ENCODE data around the gene SEMA5A.

The SEMA5A gene

GRCh38 chr5:9067154-9067553, 478.7 kb downstream of the SEMA5A start:
- H3K4me3 ChIP-seq (ENCODE audit: low read length): no peak overlapping the region
- H3K9ac ChIP-seq (ENCODE audit: low read depth, low read length): no peak overlapping the region
- H3K36me3 ChIP-seq (ENCODE audit: insufficient read depth, low read depth, low read length): peaks cover 7% of the 10 kb centered on the region; the same call in 1 of the 2 replicates
- H3K4me1 ChIP-seq (ENCODE audit: insufficient read depth, low read length): no peaks in the 10 kb centered on the region
- no peaks in the 10 kb centered on the region for H3K27me3 ChIP-seq (ENCODE audit: insufficient read depth, low read length)
- H3K9me3 ChIP-seq (ENCODE audit: insufficient read depth, low read depth, low read length): no peaks in the 10 kb centered on the region
- no peak overlapping the region for H3K27ac ChIP-seq (ENCODE audit: low read length)

GRCh38 chr5:9066349-9066748, 479.5 kb downstream of the SEMA5A start:
- no peaks in the 10 kb centered on the region for H3K9me3 ChIP-seq (ENCODE audit: insufficient read depth, low read depth, low read length)
- no peak overlapping the region for H3K4me3 ChIP-seq (ENCODE audit: low read length)
- H3K9ac ChIP-seq (ENCODE audit: low read depth, low read length): no peak overlapping the region
- H3K36me3 ChIP-seq (ENCODE audit: insufficient read depth, low read depth, low read length): peaks cover 7% of the 10 kb centered on the region; the same call in 1 of the 2 replicates
- H3K27ac ChIP-seq (ENCODE audit: low read length): no peak overlapping the region
- H3K4me1 ChIP-seq (ENCODE audit: insufficient read depth, low read length): no peaks in the 10 kb centered on the region
- H3K27me3 ChIP-seq (ENCODE audit: insufficient read depth, low read length): no peaks in the 10 kb centered on the region

- Histone ChIP-seq H3K4me3 (ENCODE audit: low read length) (no peak overlapping the region), H3K27ac (ENCODE audit: low read length) (no peak overlapping the region), H3K9me3 (ENCODE audit: insufficient read depth, low read depth, low read length) (no peaks in the 10 kb centered on the region), H3K4me1 (ENCODE audit: insufficient read depth, low read length) (no peaks in the 10 kb centered on the region), H3K9ac (ENCODE audit: low read depth, low read length) (no peak overlapping the region), H3K27me3 (ENCODE audit: insufficient read depth, low read length) (no peaks in the 10 kb centered on the region), H3K36me3 (ENCODE audit: insufficient read depth, low read depth, low read length) (peaks cover 7% of the 10 kb centered on the region; the same call in 1 of the 2 replicates)
These were observed 482.1 kb downstream of the SEMA5A start for GRCh38 chr5:9063615-9064245.

GRCh38 chr5:9062873-9063272, 483.0 kb downstream of the SEMA5A start:
- Histone ChIP-seq H3K9ac (ENCODE audit: low read depth, low read length) (no peak overlapping the region), H3K9me3 (ENCODE audit: insufficient read depth, low read depth, low read length) (no peaks in the 10 kb centered on the region), H3K4me3 (ENCODE audit: low read length) (no peak overlapping the region), H3K27ac (ENCODE audit: low read length) (no peak overlapping the region), H3K36me3 (ENCODE audit: insufficient read depth, low read depth, low read length) (peaks cover 7% of the 10 kb centered on the region; the same call in 1 of the 2 replicates), H3K27me3 (ENCODE audit: insufficient read depth, low read length) (no peaks in the 10 kb centered on the region), H3K4me1 (ENCODE audit: insufficient read depth, low read length) (no peaks in the 10 kb centered on the region)

GRCh38 chr5:9059920-9060691, 485.8 kb downstream of the SEMA5A start:
- Histone ChIP-seq H3K4me1 (ENCODE audit: insufficient read depth, low read length) (no peaks in the 10 kb centered on the region), H3K9ac (ENCODE audit: low read depth, low read length) (no peak overlapping the region), H3K27ac (ENCODE audit: low read length) (no peak overlapping the region), H3K27me3 (ENCODE audit: insufficient read depth, low read length) (no peaks in the 10 kb centered on the region), H3K36me3 (ENCODE audit: insufficient read depth, low read depth, low read length) (peaks cover 7% of the 10 kb centered on the region; the same call in 1 of the 2 replicates), H3K9me3 (ENCODE audit: insufficient read depth, low read depth, low read length) (no peaks in the 10 kb centered on the region), H3K4me3 (ENCODE audit: low read length) (no peak overlapping the region)

- H3K27ac ChIP-seq (ENCODE audit: low read length): no peak overlapping the region
- no peak overlapping the region for H3K9ac ChIP-seq (ENCODE audit: low read depth, low read length)
- H3K27me3 ChIP-seq (ENCODE audit: insufficient read depth, low read length): no peaks in the 10 kb centered on the region
- no peaks in the 10 kb centered on the region for H3K4me1 ChIP-seq (ENCODE audit: insufficient read depth, low read length)
- no peaks in the 10 kb centered on the region for H3K9me3 ChIP-seq (ENCODE audit: insufficient read depth, low read depth, low read length)
- H3K36me3 ChIP-seq (ENCODE audit: insufficient read depth, low read depth, low read length): peaks cover 7% of the 10 kb centered on the region; the same call in 1 of the 2 replicates
- H3K4me3 ChIP-seq (ENCODE audit: low read length): no peak overlapping the region
These were observed 487.2 kb downstream of the SEMA5A start for GRCh38 chr5:9058666-9059065.

GRCh38 chr5:9058161-9058560, 487.7 kb downstream of the SEMA5A start:
- no peaks in the 10 kb centered on the region for H3K4me1 ChIP-seq (ENCODE audit: insufficient read depth, low read length)
- no peak overlapping the region for H3K9ac ChIP-seq (ENCODE audit: low read depth, low read length)
- H3K27me3 ChIP-seq (ENCODE audit: insufficient read depth, low read length): no peaks in the 10 kb centered on the region
- no peak overlapping the region for H3K27ac ChIP-seq (ENCODE audit: low read length)
- H3K4me3 ChIP-seq (ENCODE audit: low read length): no peak overlapping the region
- H3K9me3 ChIP-seq (ENCODE audit: insufficient read depth, low read depth, low read length): no peaks in the 10 kb centered on the region
- peaks cover 7% of the 10 kb centered on the region; the same call in 1 of the 2 replicates for H3K36me3 ChIP-seq (ENCODE audit: insufficient read depth, low read depth, low read length)

- H3K9me3 ChIP-seq (ENCODE audit: insufficient read depth, low read depth, low read length): no peaks in the 10 kb centered on the region
- H3K27ac ChIP-seq (ENCODE audit: low read length): no peak overlapping the region
- no peaks in the 10 kb centered on the region for H3K27me3 ChIP-seq (ENCODE audit: insufficient read depth, low read length)
- peaks cover 2% of the 10 kb centered on the region; the same call in 1 of the 2 replicates for H3K36me3 ChIP-seq (ENCODE audit: insufficient read depth, low read depth, low read length)
- H3K9ac ChIP-seq (ENCODE audit: low read depth, low read length): no peak overlapping the region
- H3K4me1 ChIP-seq (ENCODE audit: insufficient read depth, low read length): no peaks in the 10 kb centered on the region
- H3K4me3 ChIP-seq (ENCODE audit: low read length): no peak overlapping the region
These were observed 488.4 kb downstream of the SEMA5A start for GRCh38 chr5:9057406-9058000.

GRCh38 chr5:9056046-9056445, 489.8 kb downstream of the SEMA5A start:
- Histone ChIP-seq H3K27ac (ENCODE audit: low read length) (no peak overlapping the region), H3K36me3 (ENCODE audit: insufficient read depth, low read depth, low read length) (no peaks in the 10 kb centered on the region), H3K4me3 (ENCODE audit: low read length) (no peak overlapping the region), H3K27me3 (ENCODE audit: insufficient read depth, low read length) (no peaks in the 10 kb centered on the region), H3K9ac (ENCODE audit: low read depth, low read length) (no peak overlapping the region), H3K4me1 (ENCODE audit: insufficient read depth, low read length) (no peaks in the 10 kb centered on the region), H3K9me3 (ENCODE audit: insufficient read depth, low read depth, low read length) (no peaks in the 10 kb centered on the region)

- Histone ChIP-seq H3K9ac (ENCODE audit: low read depth, low read length) (no peak overlapping the region), H3K4me3 (ENCODE audit: low read length) (no peak overlapping the region), H3K27me3 (ENCODE audit: insufficient read depth, low read length) (no peaks in the 10 kb centered on the region), H3K36me3 (ENCODE audit: insufficient read depth, low read depth, low read length) (no peaks in the 10 kb centered on the region), H3K27ac (ENCODE audit: low read length) (no peak overlapping the region), H3K9me3 (ENCODE audit: insufficient read depth, low read depth, low read length) (no peaks in the 10 kb centered on the region), H3K4me1 (ENCODE audit: insufficient read depth, low read length) (no peaks in the 10 kb centered on the region)
These were observed 490.9 kb downstream of the SEMA5A start for GRCh38 chr5:9054821-9055589.

- Histone ChIP-seq H3K27ac (ENCODE audit: low read length) (no peak overlapping the region), H3K9me3 (ENCODE audit: insufficient read depth, low read depth, low read length) (no peaks in the 10 kb centered on the region), H3K27me3 (ENCODE audit: insufficient read depth, low read length) (no peaks in the 10 kb centered on the region), H3K9ac (ENCODE audit: low read depth, low read length) (no peak overlapping the region), H3K4me1 (ENCODE audit: insufficient read depth, low read length) (no peaks in the 10 kb centered on the region), H3K36me3 (ENCODE audit: insufficient read depth, low read depth, low read length) (no peaks in the 10 kb centered on the region), H3K4me3 (ENCODE audit: low read length) (no peak overlapping the region)
These were observed 491.6 kb downstream of the SEMA5A start for GRCh38 chr5:9054322-9054721.
